H1 (cell line): ENCODE data around the gene ZNF212.

Experiments
- BRCA1 ChIP-seq: IDR thresholded peaks from 2 replicates; pipeline ENCODE4 v1.6.1; 2012; ENCODE audit warnings: low read depth, low read length, improper control_type of control experiment
- CBX5 ChIP-seq: fragments of 300-800, 300-1000 bp; sonication (generic); IDR thresholded peaks from 2 replicates; pipeline ENCODE4 v1.7.1; 2016; ENCODE audit warnings: antibody characterized with exemption, low read length, low read depth
- EP300 ChIP-seq, 2 experiments: IDR thresholded peaks; 1 replicate in 1 of 2; 2 replicates in 1 of 2; pipeline ENCODE4 v1.6.1; 2011 to 2012; ENCODE audit warnings: low read depth in 2 of 2, low read length in 2 of 2, mild to moderate bottlenecking in 2 of 2, borderline replicate concordance in 1 of 2, inconsistent platforms in 1 of 2, moderate library complexity in 1 of 2
- HDAC2 ChIP-seq, 2 experiments: fragments of 300-600 bp in 1 of 2; sonication (generic) in 1 of 2; IDR thresholded peaks; 2 replicates each; pipeline ENCODE4 v1.6.1; 2011 to 2012; ENCODE audit warnings: low read depth in 2 of 2, low read length in 2 of 2, mild to moderate bottlenecking in 2 of 2, moderate library complexity in 2 of 2, borderline replicate concordance in 1 of 2, inconsistent platforms in 1 of 2
- JUND ChIP-seq: IDR thresholded peaks from 2 replicates; pipeline ENCODE4 v1.6.1; 2011; ENCODE audit warnings: mild to moderate bottlenecking, improper control_type of control experiment, low read length
- POLR2A ChIP-seq, 2 experiments: IDR thresholded peaks; 1 replicate in 1 of 2; 2 replicates in 1 of 2; pipeline ENCODE4 v1.6.1; 2011; ENCODE audit warnings: low read depth in 2 of 2, low read length in 2 of 2, mild to moderate bottlenecking in 2 of 2; ENCODE audit errors: control extremely low read depth in 1 of 2
- SIRT6 ChIP-seq: IDR thresholded peaks from one replicate; pipeline ENCODE4 v1.7.1; 2012; ENCODE audit warnings: low read length, inconsistent platforms
- SP1 ChIP-seq: IDR thresholded peaks from 2 replicates; pipeline ENCODE4 v1.6.1; 2011; ENCODE audit warnings: low read depth, low read length
- SP4 ChIP-seq: IDR thresholded peaks from 2 replicates; pipeline ENCODE4 v1.6.1; 2012; ENCODE audit warnings: low read length, inconsistent platforms
- TF ChIP-seq, protein P1 (sequence below), 3 experiments: IDR thresholded peaks; 1 replicate in 2 of 3; 2 replicates in 1 of 3; pipeline versions ENCODE4 v1.5.1 to v1.6.1; 2011; ENCODE audit warnings: low read length in 3 of 3, mild to moderate bottlenecking in 3 of 3, inconsistent platforms in 2 of 3, low read depth in 1 of 3, moderate library complexity in 1 of 3; ENCODE audit not compliant: insufficient read depth in 1 of 3; ENCODE audit errors: control extremely low read depth in 1 of 3
- TF ChIP-seq, protein P2 (sequence below): IDR thresholded peaks from 2 replicates; pipeline ENCODE4 v1.6.1; 2012; ENCODE audit warnings: low read length, inconsistent platforms

DNA sequence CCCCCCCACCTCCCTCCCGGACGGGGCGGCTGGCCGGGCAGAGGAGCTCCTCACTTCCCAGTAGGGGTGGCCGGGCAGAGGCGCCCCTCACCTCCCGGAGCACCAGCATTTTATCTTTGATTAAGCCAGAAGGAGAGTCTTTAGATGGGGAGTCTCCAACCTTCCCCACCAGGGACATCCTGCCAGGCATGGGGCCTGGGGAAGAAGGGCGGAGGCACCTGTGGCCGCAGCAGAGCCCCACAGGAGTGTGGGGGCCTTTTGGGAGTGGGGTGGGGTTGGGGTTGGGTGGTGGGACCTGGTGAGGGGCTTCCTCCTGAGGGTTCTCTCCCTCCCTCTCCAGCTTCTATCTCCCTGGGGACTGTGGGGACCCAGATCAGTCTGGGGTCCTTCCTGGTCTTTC lies 40.7 kb downstream of the ZNF212 start:
- TF ChIP-seq CBX5 (no peak), JUND (no peak), SIRT6 (no peak), EP300 (IDR thresholded peaks at IDR 0.05; ENCODE audit: borderline replicate concordance in 1 of 2, low read depth in 2 of 2, low read length in 2 of 2) (no peak), HDAC2 (IDR thresholded peaks at IDR 0.05; ENCODE audit: borderline replicate concordance in 1 of 2, low read depth in 2 of 2, low read length in 2 of 2) (no peak), SP4 (no peak), SP1 (no peak), POLR2A (IDR thresholded peaks at IDR 0.05; ENCODE audit: control extremely low read depth in 1 of 2, low read depth in 2 of 2, low read length in 2 of 2) (no peak), BRCA1 (no peak)
- TF ChIP-seq, protein P1, sequence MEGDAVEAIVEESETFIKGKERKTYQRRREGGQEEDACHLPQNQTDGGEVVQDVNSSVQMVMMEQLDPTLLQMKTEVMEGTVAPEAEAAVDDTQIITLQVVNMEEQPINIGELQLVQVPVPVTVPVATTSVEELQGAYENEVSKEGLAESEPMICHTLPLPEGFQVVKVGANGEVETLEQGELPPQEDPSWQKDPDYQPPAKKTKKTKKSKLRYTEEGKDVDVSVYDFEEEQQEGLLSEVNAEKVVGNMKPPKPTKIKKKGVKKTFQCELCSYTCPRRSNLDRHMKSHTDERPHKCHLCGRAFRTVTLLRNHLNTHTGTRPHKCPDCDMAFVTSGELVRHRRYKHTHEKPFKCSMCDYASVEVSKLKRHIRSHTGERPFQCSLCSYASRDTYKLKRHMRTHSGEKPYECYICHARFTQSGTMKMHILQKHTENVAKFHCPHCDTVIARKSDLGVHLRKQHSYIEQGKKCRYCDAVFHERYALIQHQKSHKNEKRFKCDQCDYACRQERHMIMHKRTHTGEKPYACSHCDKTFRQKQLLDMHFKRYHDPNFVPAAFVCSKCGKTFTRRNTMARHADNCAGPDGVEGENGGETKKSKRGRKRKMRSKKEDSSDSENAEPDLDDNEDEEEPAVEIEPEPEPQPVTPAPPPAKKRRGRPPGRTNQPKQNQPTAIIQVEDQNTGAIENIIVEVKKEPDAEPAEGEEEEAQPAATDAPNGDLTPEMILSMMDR (IDR thresholded peaks at IDR 0.05; ENCODE audit: control extremely low read depth in 1 of 3, insufficient read depth in 1 of 3, low read depth in 1 of 3, low read length in 3 of 3) = no peak
- TF ChIP-seq, protein P2, sequence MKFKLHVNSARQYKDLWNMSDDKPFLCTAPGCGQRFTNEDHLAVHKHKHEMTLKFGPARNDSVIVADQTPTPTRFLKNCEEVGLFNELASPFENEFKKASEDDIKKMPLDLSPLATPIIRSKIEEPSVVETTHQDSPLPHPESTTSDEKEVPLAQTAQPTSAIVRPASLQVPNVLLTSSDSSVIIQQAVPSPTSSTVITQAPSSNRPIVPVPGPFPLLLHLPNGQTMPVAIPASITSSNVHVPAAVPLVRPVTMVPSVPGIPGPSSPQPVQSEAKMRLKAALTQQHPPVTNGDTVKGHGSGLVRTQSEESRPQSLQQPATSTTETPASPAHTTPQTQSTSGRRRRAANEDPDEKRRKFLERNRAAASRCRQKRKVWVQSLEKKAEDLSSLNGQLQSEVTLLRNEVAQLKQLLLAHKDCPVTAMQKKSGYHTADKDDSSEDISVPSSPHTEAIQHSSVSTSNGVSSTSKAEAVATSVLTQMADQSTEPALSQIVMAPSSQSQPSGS = no peak
